C4-2B (cell line): ENCODE results near the gene KYNU.

Experiments used
- H3K27ac ChIP-seq: fragments of 450-650 bp; 2 replicates; pipeline ENCODE4 v1.5.1; 2017
- CTCF ChIP-seq: fragments of 450-650 bp; conservative IDR thresholded peaks from 2 replicates; pipeline ENCODE4 v1.5.1; 2017; ENCODE audit warnings: mild to moderate bottlenecking
- ZFX ChIP-seq: fragments of 450-650 bp; IDR thresholded peaks from 2 replicates; pipeline ENCODE4 v1.6.1; 2017

The KYNU gene

GRCh38 chr2:142952018-142952417 lies 74.6 kb downstream of the KYNU start:
- no peak overlapping the region for H3K27ac ChIP-seq
- no peak for TF ChIP-seq ZFX

GRCh38 chr2:142952793-142953494 lies 75.5 kb downstream of the KYNU start:
- TF ChIP-seq ZFX (no peak), CTCF (no peak)
- no peak overlapping the region for H3K27ac ChIP-seq

- TF ChIP-seq ZFX (no peak), CTCF (no peak)
- no peak overlapping the region for H3K27ac ChIP-seq
Observed at GRCh38 chr2:142954493-142954892, 77.0 kb downstream of the KYNU start.

- no peak for TF ChIP-seq ZFX
- no peak for TF ChIP-seq CTCF
- H3K27ac ChIP-seq: no peak overlapping the region
Observed at GRCh38 chr2:142957144-142957543, 79.7 kb downstream of the KYNU start.

- no peak overlapping the region for H3K27ac ChIP-seq
- no peak for TF ChIP-seq ZFX
Observed at GRCh38 chr2:142961202-142961601, 83.7 kb downstream of the KYNU start.

- no peak overlapping the region for H3K27ac ChIP-seq
- no peak for TF ChIP-seq ZFX
- TF ChIP-seq CTCF: no peak
Observed at GRCh38 chr2:142965443-142965842, 88.0 kb downstream of the KYNU start.

GRCh38 chr2:142966284-142966683 lies 88.8 kb downstream of the KYNU start:
- TF ChIP-seq ZFX (no peak), CTCF (no peak)
- no peak overlapping the region for H3K27ac ChIP-seq

- TF ChIP-seq ZFX (no peak), CTCF (no peak)
- no peak overlapping the region for H3K27ac ChIP-seq
Observed at GRCh38 chr2:142967060-142967459, 89.6 kb downstream of the KYNU start.
